HepG2 (cell line): ENCODE measurements around the gene VAC14. TPM values are rescaled to one million over a fixed set of nuclear protein-coding genes. Genes with fewer than 3 reads are reported as not detected.

Experiments used
- AKNA ChIP-seq: sonication (generic); formaldehyde crosslinking; IDR thresholded peaks from 2 replicates; pipeline ENCODE4 v1.4.0; 2020; ENCODE audit warnings: missing genetic modification reagents, borderline replicate concordance
- CERS6 ChIP-seq: sonication (generic); formaldehyde crosslinking; IDR thresholded peaks from 2 replicates; pipeline ENCODE4 v1.5.0; 2020; ENCODE audit warnings: missing genetic modification reagents
- DMAP1 ChIP-seq: IDR thresholded peaks from 2 replicates; pipeline ENCODE4 v1.6.1; 2016
- HMGXB3 ChIP-seq: sonication (generic); formaldehyde crosslinking; IDR thresholded peaks from 2 replicates; pipeline ENCODE4 v1.4.0; 2020; ENCODE audit warnings: missing genetic modification reagents, borderline replicate concordance
- KLF6 ChIP-seq: IDR thresholded peaks from 2 replicates; pipeline ENCODE4 v1.8.0; 2016; ENCODE audit warnings: missing biosample characterization, missing genetic modification reagents
- MTF1 ChIP-seq: sonication (generic); formaldehyde crosslinking; IDR thresholded peaks from 2 replicates; pipeline ENCODE4 v1.5.0; 2020; ENCODE audit warnings: missing genetic modification reagents
- NKX3-1 ChIP-seq: sonication (generic); formaldehyde crosslinking; IDR thresholded peaks from 2 replicates; pipeline ENCODE4 v1.5.0; 2020; ENCODE audit warnings: missing genetic modification reagents
- RBM39 ChIP-seq: fragments of 200-400 bp; formaldehyde crosslinking; IDR thresholded peaks from one replicate; pipeline ENCODE4 v1.6.1; 2018; ENCODE audit warnings: antibody characterized with exemption, mild to moderate bottlenecking, low read depth, low read length; ENCODE audit not compliant: poor library complexity, severe bottlenecking
- SIX1 ChIP-seq: sonication (generic); formaldehyde crosslinking; IDR thresholded peaks from 2 replicates; pipeline ENCODE4 v1.4.0; 2020; ENCODE audit warnings: missing genetic modification reagents, borderline replicate concordance
- SMYD3 ChIP-seq: sonication (generic); formaldehyde crosslinking; IDR thresholded peaks from 2 replicates; pipeline ENCODE4 v1.8.1; 2023; ENCODE audit warnings: mild to moderate bottlenecking, missing genetic modification reagents
- SOX5 ChIP-seq: IDR thresholded peaks from 2 replicates; pipeline ENCODE4 v1.6.1; 2016; ENCODE audit warnings: borderline replicate concordance
- TBL1XR1 ChIP-seq: fragments of 150-350 bp; IDR thresholded peaks from 2 replicates; pipeline ENCODE4 v1.6.1; 2014; ENCODE audit warnings: borderline replicate concordance, low read length; ENCODE audit not compliant: partially characterized antibody
- ZFAT ChIP-seq: sonication (generic); formaldehyde crosslinking; conservative IDR thresholded peaks from 2 replicates; pipeline ENCODE4 v1.8.1; 2023; ENCODE audit warnings: missing genetic modification reagents, inconsistent platforms
- ZFP37 ChIP-seq: sonication (generic); formaldehyde crosslinking; IDR thresholded peaks from 2 replicates; pipeline ENCODE4 v1.4.0; 2020; ENCODE audit warnings: missing genetic modification reagents, borderline replicate concordance
- ZNF276 ChIP-seq: sonication (generic); formaldehyde crosslinking; IDR thresholded peaks from 2 replicates; pipeline ENCODE4 v1.4.0; 2020; ENCODE audit warnings: mild to moderate bottlenecking, low read depth, missing genetic modification reagents
- ZNF557 ChIP-seq: sonication (generic); formaldehyde crosslinking; IDR thresholded peaks from 2 replicates; pipeline ENCODE4 v1.4.0; 2020; ENCODE audit warnings: missing genetic modification reagents
- polyA plus RNA-seq, 8 experiments: library from polyadenylated mRNA; depleted of rRNA in 3 of 8; stranded (reverse) in 7 of 8; unstranded in 1 of 8; fragments of >200 nt; fragmentation: Illumina TruSeq in 4 of 8; extraction: Trizol in 4 of 8; gene quantifications; 2 replicates each; pipeline versions ENCODE4 v1.2.1 to v1.2.3, GENCODE V29; 2011 to 2016; ENCODE audit warnings: low read depth in 4 of 8, missing spikeins in 1 of 8, mixed read lengths in 1 of 8; ENCODE audit not compliant: insufficient read depth in 1 of 8
- total RNA-seq, 5 experiments: library from RNA; depleted of rRNA; stranded (reverse); fragments of >200 nt; fragmentation: Illumina TruSeq; extraction: Trizol; gene quantifications; 2 replicates each; pipeline ENCODE4 v1.2.3, GENCODE V29; 2016; ENCODE audit warnings: low read depth in 1 of 5

Gene VAC14
- total and polyA plus RNA-seq, 2 of the 13 experiments (the other 11 are each of a cell fraction or from before 2014, with no cell fraction given), result 23.5 to 24.6 TPM

- TF ChIP-seq ZFP37, result no peak; the same call in 1 of the 2 replicates
- TF ChIP-seq TBL1XR1, result peak; percentile 49
- TF ChIP-seq CERS6 (CRISPR knock-in tag), result no peak
- TF ChIP-seq ZNF557 (CRISPR knock-in tag), result no peak
- peak; percentile 23; the same call in 1 of the 2 replicates for TF ChIP-seq ZNF276 (CRISPR knock-in tag)
- peak; percentile 88 for TF ChIP-seq KLF6
- TF ChIP-seq AKNA, result peak; percentile 74; the same call in 1 of the 2 replicates
- peak; percentile 77; the same call in 1 of the 2 replicates for TF ChIP-seq HMGXB3 (CRISPR knock-in tag)
- 0 out of 2 replicates have a peak, but pooled peaks have one; percentile 13 for TF ChIP-seq MTF1
- TF ChIP-seq SIX1 (CRISPR knock-in tag), result peak; percentile 78; the same call in 1 of the 2 replicates
- peak; percentile 83 for TF ChIP-seq RBM39
- no peak for TF ChIP-seq ZFAT (CRISPR knock-in tag)
- peak; percentile 85 for TF ChIP-seq SOX5
- TF ChIP-seq DMAP1, result peak; percentile 98
- no peak; the same call in 1 of the 2 replicates for TF ChIP-seq NKX3-1 (CRISPR knock-in tag)
- peak; percentile 95 for TF ChIP-seq SMYD3 (CRISPR knock-in tag)
These were observed 75.7 kb downstream of the VAC14 start (continued) for GRCh38 chr16:70725024-70725911.
